Loucy (cell line): Measurements from ENCODE around the gene CNTN2.

Experiments used
- H2AFZ ChIP-seq: fragments of 200-600 bp; sonication (generic); 2 replicates; pipeline ENCODE4 v1.6.0; 2016; ENCODE audit warnings: antibody characterized with exemption, mild to moderate bottlenecking, low read length, moderate library complexity
- H3F3A ChIP-seq: fragments of 200-600 bp; 2 replicates; pipeline ENCODE4 v1.6.0; 2016; ENCODE audit warnings: antibody characterized with exemption, low read depth, mild to moderate bottlenecking
- H3K27me3 ChIP-seq: fragments of 200-600 bp; sonication (generic); 2 replicates; pipeline ENCODE4 v1.6.1; 2014; ENCODE audit warnings: low read length, mild to moderate bottlenecking; ENCODE audit not compliant: insufficient read depth, poor library complexity, severe bottlenecking
- H3K36me3 ChIP-seq: fragments of 200-600 bp; sonication (generic); 2 replicates; pipeline ENCODE4 v1.6.1; 2016; ENCODE audit warnings: low read length; ENCODE audit not compliant: insufficient read depth
- H3K4me1 ChIP-seq: fragments of 200-600 bp; sonication (generic); 2 replicates; pipeline ENCODE4 v1.5.1; 2014; ENCODE audit warnings: low read length, mild to moderate bottlenecking; ENCODE audit not compliant: insufficient read depth, poor library complexity, severe bottlenecking
- H3K4me2 ChIP-seq: fragments of 200-600 bp; sonication (generic); 2 replicates; pipeline ENCODE4 v1.6.0; 2014; ENCODE audit warnings: antibody characterized with exemption, low read length, low read depth, mild to moderate bottlenecking; ENCODE audit not compliant: poor library complexity, severe bottlenecking
- H3K4me3 ChIP-seq: fragments of 200-600 bp; sonication (generic); 2 replicates; pipeline ENCODE4 v1.5.1; 2014; ENCODE audit warnings: low read length, mild to moderate bottlenecking, mixed read lengths; ENCODE audit not compliant: poor library complexity, severe bottlenecking
- H3K79me2 ChIP-seq: fragments of 200-600 bp; sonication (generic); 2 replicates; pipeline ENCODE4 v1.6.1; 2014; ENCODE audit warnings: low read length; ENCODE audit not compliant: insufficient read depth
- H3K9ac ChIP-seq: fragments of 200-600 bp; sonication (generic); 2 replicates; pipeline ENCODE4 v1.6.0; 2014; ENCODE audit warnings: mild to moderate bottlenecking, low read depth, low read length, moderate library complexity; ENCODE audit not compliant: poor library complexity, severe bottlenecking
- H3K9me2 ChIP-seq: fragments of 200-600 bp; sonication (generic); replicated peaks from 2 replicates; pipeline ENCODE4 v1.6.1; 2016; ENCODE audit warnings: low read depth, low read length, mixed read lengths
- H3K9me3 ChIP-seq: fragments of 200-600 bp; sonication (generic); 2 replicates; pipeline ENCODE4 v1.6.1; 2014; ENCODE audit warnings: mild to moderate bottlenecking, antibody characterized with exemption, low read length, low read depth; ENCODE audit not compliant: insufficient read depth
- H4K20me1 ChIP-seq: fragments of 200-600 bp; sonication (generic); 2 replicates; pipeline ENCODE4 v1.6.0; 2014; ENCODE audit warnings: antibody characterized with exemption, low read length, mild to moderate bottlenecking; ENCODE audit not compliant: insufficient read depth, poor library complexity, severe bottlenecking
- EZH2phosphoT487 ChIP-seq: fragments of 200-600 bp; IDR thresholded peaks from 2 replicates; pipeline ENCODE4 v1.6.1; 2018; ENCODE audit warnings: antibody characterized with exemption, mild to moderate bottlenecking, moderate library complexity, borderline replicate concordance
- TF ChIP-seq, protein P1 (sequence below): fragments of 200-600 bp; sonication (generic); conservative IDR thresholded peaks from 2 replicates; pipeline ENCODE4 v1.5.1; 2014; ENCODE audit warnings: mild to moderate bottlenecking, antibody characterized with exemption, low read length

CNTN2 gene

GRCh38 chr1:204996981-204997380 lies 46.0 kb upstream of the CNTN2 start:
- no peak overlapping the region for H3K4me2 ChIP-seq
- H3K9me2 ChIP-seq: no peaks in the 10 kb centered on the region
- H3K4me1 ChIP-seq: peaks cover 58% of the 10 kb centered on the region
- H3K79me2 ChIP-seq: no peaks in the 10 kb centered on the region
- no peak overlapping the region for H3K4me3 ChIP-seq
- no peaks in the 10 kb centered on the region for H3K27me3 ChIP-seq
- no peaks in the 10 kb centered on the region for H4K20me1 ChIP-seq
- no peak overlapping the region for H3K9ac ChIP-seq
- no peaks in the 10 kb centered on the region for H3K36me3 ChIP-seq
- no peak overlapping the region for H2AFZ ChIP-seq
- H3K9me3 ChIP-seq: no peaks in the 10 kb centered on the region
- TF ChIP-seq EZH2phosphoT487: no peak
- TF ChIP-seq, protein P1, sequence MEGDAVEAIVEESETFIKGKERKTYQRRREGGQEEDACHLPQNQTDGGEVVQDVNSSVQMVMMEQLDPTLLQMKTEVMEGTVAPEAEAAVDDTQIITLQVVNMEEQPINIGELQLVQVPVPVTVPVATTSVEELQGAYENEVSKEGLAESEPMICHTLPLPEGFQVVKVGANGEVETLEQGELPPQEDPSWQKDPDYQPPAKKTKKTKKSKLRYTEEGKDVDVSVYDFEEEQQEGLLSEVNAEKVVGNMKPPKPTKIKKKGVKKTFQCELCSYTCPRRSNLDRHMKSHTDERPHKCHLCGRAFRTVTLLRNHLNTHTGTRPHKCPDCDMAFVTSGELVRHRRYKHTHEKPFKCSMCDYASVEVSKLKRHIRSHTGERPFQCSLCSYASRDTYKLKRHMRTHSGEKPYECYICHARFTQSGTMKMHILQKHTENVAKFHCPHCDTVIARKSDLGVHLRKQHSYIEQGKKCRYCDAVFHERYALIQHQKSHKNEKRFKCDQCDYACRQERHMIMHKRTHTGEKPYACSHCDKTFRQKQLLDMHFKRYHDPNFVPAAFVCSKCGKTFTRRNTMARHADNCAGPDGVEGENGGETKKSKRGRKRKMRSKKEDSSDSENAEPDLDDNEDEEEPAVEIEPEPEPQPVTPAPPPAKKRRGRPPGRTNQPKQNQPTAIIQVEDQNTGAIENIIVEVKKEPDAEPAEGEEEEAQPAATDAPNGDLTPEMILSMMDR: no peak
- H3F3A ChIP-seq: no peaks in the 10 kb centered on the region

DNA sequence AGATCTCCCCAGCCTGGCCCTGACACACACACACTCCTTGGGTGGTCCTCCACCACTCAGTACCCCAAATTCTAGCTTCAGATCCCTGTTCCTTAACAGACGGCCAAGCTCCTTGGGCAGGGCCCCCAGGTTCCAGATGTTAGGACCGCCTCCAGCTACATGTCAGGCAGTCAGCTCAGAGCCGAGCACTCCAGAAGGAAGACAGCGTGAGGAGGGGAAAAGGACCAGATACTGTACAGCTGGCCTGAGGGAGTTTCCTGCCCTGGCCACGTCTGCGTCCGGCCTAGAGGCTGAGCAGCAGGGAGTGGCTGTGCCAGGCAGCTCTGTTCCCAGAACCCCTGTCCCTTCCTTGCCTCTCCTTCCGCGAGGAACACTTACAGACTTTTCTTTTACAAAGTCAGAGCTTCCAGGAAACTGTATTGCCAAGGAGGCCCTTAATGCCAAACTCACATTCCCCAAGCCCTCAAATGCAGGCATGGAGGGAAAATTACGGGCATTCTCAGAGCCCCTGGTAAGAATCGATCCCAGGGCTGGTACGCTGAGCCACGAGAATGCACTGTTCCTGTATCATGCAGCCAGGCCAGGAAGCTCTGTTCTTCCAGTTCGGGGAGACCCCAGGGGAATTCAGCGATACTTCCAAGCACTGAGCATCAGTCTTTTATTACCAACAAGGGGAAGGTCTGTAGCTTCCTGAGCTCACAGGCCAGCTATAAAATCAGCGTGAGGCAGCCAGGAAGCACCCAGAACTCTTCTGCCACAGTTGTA lies 45.2 kb upstream of the CNTN2 start:
- H3K4me2 ChIP-seq: peak overlapping the region; percentile 59

GRCh38 chr1:205001162-205001561 lies 41.9 kb upstream of the CNTN2 start:
- no peak overlapping the region for H3K4me2 ChIP-seq
- no peaks in the 10 kb centered on the region for H3K9me3 ChIP-seq
- H3K9me2 ChIP-seq: no peaks in the 10 kb centered on the region
- H3K9ac ChIP-seq: no peak overlapping the region
- no peaks in the 10 kb centered on the region for H3K27me3 ChIP-seq
- H3K4me1 ChIP-seq: peaks cover 34% of the 10 kb centered on the region
- no peak for TF ChIP-seq EZH2phosphoT487
- TF ChIP-seq, protein P1: no peak
- H3K79me2 ChIP-seq: no peaks in the 10 kb centered on the region
- no peaks in the 10 kb centered on the region for H4K20me1 ChIP-seq
- no peak overlapping the region for H2AFZ ChIP-seq
- H3F3A ChIP-seq: no peaks in the 10 kb centered on the region
- H3K36me3 ChIP-seq: no peaks in the 10 kb centered on the region
- H3K4me3 ChIP-seq: no peak overlapping the region

More for the DNA sequence above, 45.2 kb upstream of the CNTN2 start:
- H3K9me2 ChIP-seq: no peaks in the 10 kb centered on the region
- TF ChIP-seq EZH2phosphoT487: no peak
- TF ChIP-seq, protein P1: no peak
- H3K4me3 ChIP-seq: peak overlapping the region; percentile 47
- no peaks in the 10 kb centered on the region for H3K79me2 ChIP-seq
- peak overlapping the region; percentile 59 for H3K9ac ChIP-seq
- H4K20me1 ChIP-seq: no peaks in the 10 kb centered on the region
- H3F3A ChIP-seq: no peaks in the 10 kb centered on the region
- no peaks in the 10 kb centered on the region for H3K9me3 ChIP-seq
- H3K4me1 ChIP-seq: peaks cover 50% of the 10 kb centered on the region
- peak overlapping the region; percentile 49 for H2AFZ ChIP-seq
- H3K27me3 ChIP-seq: no peaks in the 10 kb centered on the region
- H3K36me3 ChIP-seq: no peaks in the 10 kb centered on the region
